CD14-positive monocyte (primary cell): ENCODE results near the gene EPHA7. TPM values are rescaled to one million over a fixed set of nuclear protein-coding genes. Genes with fewer than 3 reads are reported as not detected.

Experiments
- DNase-seq, 3 donors: peaks; one replicate each; pipeline ENCODE4 v3.0.0-alpha.2; 2011 to 2022
- H2AFZ ChIP-seq: 2 replicates; pipeline ENCODE4 v1.6.0; 2012; ENCODE audit warnings: mild to moderate bottlenecking, low read depth, low read length, inconsistent platforms; ENCODE audit not compliant: insufficient read depth, poor library complexity, severe bottlenecking
- H3K27ac ChIP-seq, 2 donors: 1 replicate in 1 of 2; 2 replicates in 1 of 2; pipeline ENCODE4 v1.5.1; 2012 to 2013; ENCODE audit warnings: low read length in 2 of 2, control low read depth in 1 of 2, inconsistent platforms in 1 of 2, low read depth in 1 of 2, mild to moderate bottlenecking in 1 of 2
- H3K27me3 ChIP-seq, 2 donors: one replicate each; pipeline versions ENCODE4 v1.6.0 to v1.6.1; 2011 to 2013; ENCODE audit warnings: low read length in 2 of 2; ENCODE audit not compliant: control insufficient read depth in 2 of 2, insufficient read depth in 2 of 2
- H3K36me3 ChIP-seq, 2 donors: replicated peaks in 1 of 2; 1 replicate in 1 of 2; 2 replicates in 1 of 2; pipeline versions ENCODE4 v1.5.1 to v1.6.1; 2012 to 2013; ENCODE audit warnings: low read length in 2 of 2, control low read depth in 1 of 2, inconsistent platforms in 1 of 2, mild to moderate bottlenecking in 1 of 2; ENCODE audit not compliant: insufficient read depth in 2 of 2, control insufficient read depth in 1 of 2
- H3K4me1 ChIP-seq, 2 donors: 1 replicate in 1 of 2; 2 replicates in 1 of 2; pipeline versions ENCODE4 v1.5.1 to v1.6.1; 2012 to 2013; ENCODE audit warnings: low read length in 2 of 2, control low read depth in 1 of 2, inconsistent platforms in 1 of 2, mild to moderate bottlenecking in 1 of 2, moderate library complexity in 1 of 2; ENCODE audit not compliant: insufficient read depth in 2 of 2, control insufficient read depth in 1 of 2
- H3K4me2 ChIP-seq: replicated peaks from 2 replicates; pipeline ENCODE3; 2012; ENCODE audit warnings: low read length, moderate library complexity, mild to moderate bottlenecking; ENCODE audit not compliant: poor library complexity, severe bottlenecking; ENCODE audit errors: extremely low read depth
- H3K4me3 ChIP-seq, 3 experiments: fragments of 200-600 bp in 1 of 3; sonication (generic) in 1 of 3; replicated peaks in 1 of 3; 1 replicate in 2 of 3; 2 replicates in 1 of 3; pipeline ENCODE4 v1.5.1; 2011 to 2013; ENCODE audit warnings: low read length in 3 of 3, mild to moderate bottlenecking in 3 of 3, control low read depth in 2 of 3, low read depth in 2 of 3, inconsistent platforms in 1 of 3, moderate library complexity in 1 of 3
- H3K79me2 ChIP-seq: 2 replicates; pipeline ENCODE4 v1.6.0; 2012; ENCODE audit warnings: mild to moderate bottlenecking, control low read depth, inconsistent platforms, low read length, moderate library complexity; ENCODE audit not compliant: insufficient read depth
- H3K9ac ChIP-seq: 2 replicates; pipeline ENCODE4 v1.6.0; 2017; ENCODE audit warnings: low read length, mild to moderate bottlenecking; ENCODE audit not compliant: insufficient read depth, poor library complexity, severe bottlenecking
- H3K9me3 ChIP-seq, 2 donors: replicated peaks in 1 of 2; 1 replicate in 1 of 2; 2 replicates in 1 of 2; pipeline versions ENCODE4 v1.5.1 to v1.6.1; 2012 to 2013; ENCODE audit warnings: low read length in 2 of 2, control low read depth in 1 of 2; ENCODE audit not compliant: control insufficient read depth in 1 of 2, insufficient read depth in 1 of 2
- H4K20me1 ChIP-seq: 2 replicates; pipeline ENCODE4 v1.6.0; 2012; ENCODE audit warnings: mild to moderate bottlenecking, low read length, control low read depth, moderate library complexity; ENCODE audit not compliant: insufficient read depth
- H3K27ac Mint-ChIP-seq, 7 donors: one replicate each; pipeline ENCODE4 v1.8.0; 2020; ENCODE audit warnings: mild to moderate bottlenecking in 7 of 7, mixed read lengths in 7 of 7, moderate library complexity in 6 of 7, inconsistent platforms in 2 of 7
- H3K27me3 Mint-ChIP-seq, 3 donors: one replicate each; pipeline ENCODE4 v1.8.0; 2021 to 2022; ENCODE audit warnings: low read depth in 3 of 3, mild to moderate bottlenecking in 3 of 3, mixed read lengths in 3 of 3, moderate library complexity in 3 of 3, inconsistent platforms in 1 of 3
- H3K36me3 Mint-ChIP-seq, 2 donors: one replicate each; pipeline ENCODE4 v1.8.0; 2020; ENCODE audit warnings: mixed read lengths in 2 of 2, inconsistent platforms in 1 of 2, mild to moderate bottlenecking in 1 of 2
- H3K4me1 Mint-ChIP-seq: one replicate; pipeline ENCODE4 v1.8.0; 2020; ENCODE audit warnings: mild to moderate bottlenecking, mixed read lengths
- H3K4me3 Mint-ChIP-seq, 2 donors: one replicate each; pipeline ENCODE4 v1.8.0; 2020; ENCODE audit warnings: mild to moderate bottlenecking in 2 of 2, mixed read lengths in 2 of 2, moderate library complexity in 1 of 2
- H3K9me3 Mint-ChIP-seq, 7 donors: one replicate each; pipeline ENCODE4 v1.8.0; 2020 to 2022; ENCODE audit warnings: mixed read lengths in 7 of 7, mild to moderate bottlenecking in 6 of 7, moderate library complexity in 6 of 7, inconsistent platforms in 2 of 7
- WGBS: methylation state at CpG from one replicate; pipeline ENCODE4 v1.1.5; 2013; ENCODE audit warnings: missing lambda C conversion rate; ENCODE audit not compliant: insufficient coverage; 5-methylcytosine and 5-hydroxymethylcytosine counted together
- intact Hi-C, 2 donors: fragments of 100-400 bp; cut with micrococcal nuclease; formaldehyde crosslinking; loops; one replicate each; pipeline versions ENCODE4 v1.15.0 to v1.15.1; 2023
- polyA plus RNA-seq, 3 donors: library from polyadenylated mRNA; depleted of rRNA in 1 of 3; unstranded in 2 of 3; stranded (reverse) in 1 of 3; fragments of 300-500 nt in 2 of 3; fragments of >200 nt in 1 of 3; fragmentation: Illumina TruSeq in 2 of 3; gene quantifications; 1 replicate in 2 of 3; 2 replicates in 1 of 3; pipeline ENCODE4 v1.2.3, GENCODE V29; 2012 to 2021
- TF ChIP-seq, protein P1 (sequence below): fragments of 200-600 bp; IDR thresholded peaks from one replicate; pipeline ENCODE4 v1.8.0; 2022; ENCODE audit warnings: antibody characterized with exemption, mild to moderate bottlenecking

Gene EPHA7
- polyA plus RNA-seq, 3 donors: not detected

DNA sequence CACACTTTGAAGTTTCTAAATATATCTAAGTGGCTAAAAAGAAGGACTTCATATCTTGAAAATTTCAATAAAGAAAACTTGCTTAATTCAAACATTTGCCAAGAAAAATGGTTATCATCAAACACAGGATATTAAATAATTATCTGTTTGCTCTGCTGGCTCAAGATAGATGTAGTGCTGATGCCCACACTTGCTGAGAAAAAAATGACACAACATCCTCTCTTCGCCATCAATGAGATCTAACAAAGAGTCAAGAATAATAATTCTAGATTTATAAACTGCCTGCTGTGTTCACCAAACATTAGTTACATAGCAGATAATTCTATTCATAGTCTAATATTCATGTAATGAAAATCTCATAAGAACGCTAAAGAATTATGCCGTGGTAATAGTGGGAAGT, 93.6 kb downstream of the EPHA7 start:
- no peak overlapping the region for H3K27ac Mint-ChIP-seq
- DNase-seq: no peak
- no peak overlapping the region for H3K4me3 ChIP-seq
- no peaks in the 10 kb centered on the region for H4K20me1 ChIP-seq
- no peak overlapping the region for H3K4me3 Mint-ChIP-seq
- H2AFZ ChIP-seq: no peak overlapping the region
- intact Hi-C loops: no loop called here
- no peak overlapping the region for H3K9ac ChIP-seq
- H3K4me1 Mint-ChIP-seq: no peaks in the 10 kb centered on the region
- no peaks in the 10 kb centered on the region for H3K79me2 ChIP-seq
- no peaks in the 10 kb centered on the region for H3K36me3 Mint-ChIP-seq
- no peaks in the 10 kb centered on the region for H3K4me1 ChIP-seq
- no peak overlapping the region for H3K27ac ChIP-seq
- H3K27me3 Mint-ChIP-seq: no peaks in the 10 kb centered on the region
- H3K9me3 ChIP-seq: no peaks in the 10 kb centered on the region
- H3K4me2 ChIP-seq: no peak overlapping the region
- no peaks in the 10 kb centered on the region for H3K9me3 Mint-ChIP-seq
- TF ChIP-seq, protein P1, sequence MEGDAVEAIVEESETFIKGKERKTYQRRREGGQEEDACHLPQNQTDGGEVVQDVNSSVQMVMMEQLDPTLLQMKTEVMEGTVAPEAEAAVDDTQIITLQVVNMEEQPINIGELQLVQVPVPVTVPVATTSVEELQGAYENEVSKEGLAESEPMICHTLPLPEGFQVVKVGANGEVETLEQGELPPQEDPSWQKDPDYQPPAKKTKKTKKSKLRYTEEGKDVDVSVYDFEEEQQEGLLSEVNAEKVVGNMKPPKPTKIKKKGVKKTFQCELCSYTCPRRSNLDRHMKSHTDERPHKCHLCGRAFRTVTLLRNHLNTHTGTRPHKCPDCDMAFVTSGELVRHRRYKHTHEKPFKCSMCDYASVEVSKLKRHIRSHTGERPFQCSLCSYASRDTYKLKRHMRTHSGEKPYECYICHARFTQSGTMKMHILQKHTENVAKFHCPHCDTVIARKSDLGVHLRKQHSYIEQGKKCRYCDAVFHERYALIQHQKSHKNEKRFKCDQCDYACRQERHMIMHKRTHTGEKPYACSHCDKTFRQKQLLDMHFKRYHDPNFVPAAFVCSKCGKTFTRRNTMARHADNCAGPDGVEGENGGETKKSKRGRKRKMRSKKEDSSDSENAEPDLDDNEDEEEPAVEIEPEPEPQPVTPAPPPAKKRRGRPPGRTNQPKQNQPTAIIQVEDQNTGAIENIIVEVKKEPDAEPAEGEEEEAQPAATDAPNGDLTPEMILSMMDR: no peak
- WGBS: no CpG with 5 or more reads among the region's 3 CpGs
- no peaks in the 10 kb centered on the region for H3K36me3 ChIP-seq
- H3K27me3 ChIP-seq: no peaks in the 10 kb centered on the region

DNA sequence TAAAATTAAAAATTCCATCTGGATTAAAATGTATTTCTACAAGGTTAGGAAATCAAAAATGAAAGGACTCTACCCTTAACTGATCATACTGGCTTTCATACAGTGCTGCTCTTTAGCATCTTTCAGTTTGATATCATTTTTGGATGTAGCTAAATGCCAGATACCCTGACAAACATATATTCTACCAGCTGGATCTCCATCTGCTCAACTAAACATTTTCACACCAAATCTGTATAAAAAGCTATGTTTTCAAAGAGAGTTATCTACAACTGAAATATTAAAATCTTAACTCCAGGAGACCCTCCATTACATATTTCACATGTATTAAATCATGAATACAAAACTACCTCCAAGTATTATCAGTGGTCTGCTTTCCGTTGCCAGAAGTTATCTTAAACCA, 95.7 kb downstream of the EPHA7 start:
- DNase-seq: no peak
- H3K9me3 ChIP-seq: no peaks in the 10 kb centered on the region
- no peaks in the 10 kb centered on the region for H3K36me3 ChIP-seq
- no peak overlapping the region for H3K9ac ChIP-seq
- no CpG with 5 or more reads among the region's 1 CpG for WGBS
- no peaks in the 10 kb centered on the region for H3K27me3 ChIP-seq
- Mint-ChIP-seq H3K36me3 (no peaks in the 10 kb centered on the region), H3K27ac (no peak overlapping the region), H3K27me3 (no peaks in the 10 kb centered on the region), H3K9me3 (no peaks in the 10 kb centered on the region), H3K4me3 (no peak overlapping the region), H3K4me1 (no peaks in the 10 kb centered on the region)
- H4K20me1 ChIP-seq: no peaks in the 10 kb centered on the region
- H3K4me2 ChIP-seq: no peak overlapping the region
- no peak overlapping the region for H3K4me3 ChIP-seq
- TF ChIP-seq, protein P1: no peak
- intact Hi-C loops: no loop called here
- H3K79me2 ChIP-seq: no peaks in the 10 kb centered on the region
- no peaks in the 10 kb centered on the region for H3K4me1 ChIP-seq
- H2AFZ ChIP-seq: no peak overlapping the region
- H3K27ac ChIP-seq: no peak overlapping the region
